Measurements from ENCODE around the gene RNF7.

The RNF7 gene

DNA sequence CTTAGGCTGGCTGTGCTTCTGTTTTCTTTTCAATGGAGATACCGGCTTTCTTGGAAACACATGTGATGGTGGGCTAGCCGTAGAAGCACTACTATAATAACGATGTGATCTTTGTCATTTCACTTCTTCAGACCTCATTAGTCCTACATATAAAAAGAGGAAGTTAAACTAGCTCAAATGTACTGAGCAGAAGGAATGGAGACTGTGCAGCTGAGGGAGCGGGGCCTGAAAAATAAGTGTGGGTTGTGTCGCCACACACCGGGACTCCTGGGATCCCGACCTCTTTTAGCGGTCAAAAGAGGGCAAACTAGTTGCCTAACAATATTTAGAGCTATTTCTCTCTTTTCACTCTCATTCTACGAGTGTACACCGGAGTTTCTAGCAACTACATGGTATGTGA is 1.0 kb upstream of the RNF7 start:
- Histone ChIP-seq H3K79me1 (ENCODE audit: low read length) (peaks cover 5% of the 10 kb centered on the region), H3K4me3 (ENCODE audit: low read length) (no peak overlapping the region), H3K79me2 (ENCODE audit: control insufficient read depth, insufficient read depth, low read length) (peaks cover 30% of the 10 kb centered on the region), H3K36me3 (ENCODE audit: control insufficient read depth, insufficient read depth, low read length) (no peaks in the 10 kb centered on the region), H4K8ac (ENCODE audit: low read depth, low read length) (no peak overlapping the region), H3K23ac (ENCODE audit: low read length) (no peak overlapping the region), H3K27ac (ENCODE audit: low read depth, low read length) (no peak overlapping the region), H2BK5ac (ENCODE audit: low read length) (no peak overlapping the region), H2BK120ac (ENCODE audit: low read depth, low read length) (no peak overlapping the region), H3K18ac (ENCODE audit: low read length) (no peak overlapping the region), H3K4me1 (ENCODE audit: control insufficient read depth, low read depth, low read length) (no peaks in the 10 kb centered on the region), H4K5ac (ENCODE audit: low read length) (no peak overlapping the region), H3K4me2 (ENCODE audit: low read length) (no peak overlapping the region), H2BK15ac (replicated peaks; ENCODE audit: low read depth) (no peak overlapping the region), H3K56ac (ENCODE audit: low read length) (no peak overlapping the region), H3K9ac (ENCODE audit: low read length) (no peak overlapping the region), H2AK5ac (ENCODE audit: low read length) (no peak overlapping the region), H3K27me3 (ENCODE audit: insufficient read depth, low read length, poor library complexity) (no peaks in the 10 kb centered on the region), H3K4ac (ENCODE audit: low read depth, low read length) (no peak overlapping the region)
- WGBS (ENCODE audit: extremely low coverage, insufficient coverage, low lambda C conversion rate) = no CpG with 5 or more reads among the region's 10 CpGs
- no peak for DNase-seq

GRCh38 chr3:141737678-141738021 is 448 bp upstream of the RNF7 start:
- Histone ChIP-seq H4K8ac (ENCODE audit: low read depth, low read length) (no peak overlapping the region), H2BK15ac (replicated peaks; ENCODE audit: low read depth) (no peak overlapping the region), H3K27me3 (ENCODE audit: insufficient read depth, low read length, poor library complexity) (no peaks in the 10 kb centered on the region), H3K4ac (ENCODE audit: low read depth, low read length) (no peak overlapping the region), H2BK5ac (ENCODE audit: low read length) (no peak overlapping the region), H3K18ac (ENCODE audit: low read length) (no peak overlapping the region), H3K56ac (ENCODE audit: low read length) (no peak overlapping the region), H3K4me1 (ENCODE audit: control insufficient read depth, low read depth, low read length) (no peaks in the 10 kb centered on the region), H3K79me2 (ENCODE audit: control insufficient read depth, insufficient read depth, low read length) (peaks cover 34% of the 10 kb centered on the region), H3K36me3 (ENCODE audit: control insufficient read depth, insufficient read depth, low read length) (peaks cover 2% of the 10 kb centered on the region), H4K5ac (ENCODE audit: low read length) (no peak overlapping the region), H2AK5ac (ENCODE audit: low read length) (no peak overlapping the region), H3K79me1 (ENCODE audit: low read length) (peaks cover 6% of the 10 kb centered on the region), H3K4me2 (ENCODE audit: low read length) (no peak overlapping the region), H2BK120ac (ENCODE audit: low read depth, low read length) (no peak overlapping the region), H3K27ac (ENCODE audit: low read depth, low read length) (no peak overlapping the region), H3K4me3 (ENCODE audit: low read length) (no peak overlapping the region), H3K23ac (ENCODE audit: low read length) (no peak overlapping the region), H3K9ac (ENCODE audit: low read length) (peak overlapping the region; percentile 10)
- DNase-seq = no peak
- WGBS (ENCODE audit: extremely low coverage, insufficient coverage, low lambda C conversion rate) = no CpG with 5 or more reads among the region's 3 CpGs

- Histone ChIP-seq H2BK120ac (ENCODE audit: low read depth, low read length) (no peak overlapping the region), H3K79me1 (ENCODE audit: low read length) (peaks cover 6% of the 10 kb centered on the region), H3K56ac (ENCODE audit: low read length) (peak overlapping the region; percentile 100), H2BK15ac (replicated peaks; ENCODE audit: low read depth) (no peak overlapping the region), H3K4me1 (ENCODE audit: control insufficient read depth, low read depth, low read length) (no peaks in the 10 kb centered on the region), H3K4me2 (ENCODE audit: low read length) (peak overlapping the region; percentile 77), H4K5ac (ENCODE audit: low read length) (no peak overlapping the region), H3K4me3 (ENCODE audit: low read length) (peak overlapping the region; percentile 95), H4K8ac (ENCODE audit: low read depth, low read length) (no peak overlapping the region), H3K27me3 (ENCODE audit: insufficient read depth, low read length, poor library complexity) (no peaks in the 10 kb centered on the region), H3K4ac (ENCODE audit: low read depth, low read length) (peak overlapping the region; percentile 28), H3K9ac (ENCODE audit: low read length) (peak overlapping the region; percentile 91), H3K36me3 (ENCODE audit: control insufficient read depth, insufficient read depth, low read length) (peaks cover 2% of the 10 kb centered on the region), H3K18ac (ENCODE audit: low read length) (peak overlapping the region; percentile 94), H2AK5ac (ENCODE audit: low read length) (peak overlapping the region; percentile 62), H2BK5ac (ENCODE audit: low read length) (peak overlapping the region; percentile 91), H3K27ac (ENCODE audit: low read depth, low read length) (peak overlapping the region; percentile 83), H3K79me2 (ENCODE audit: control insufficient read depth, insufficient read depth, low read length) (peaks cover 35% of the 10 kb centered on the region), H3K23ac (ENCODE audit: low read length) (peak overlapping the region; percentile 94)
- no CpG with 5 or more reads among the region's 11 CpGs for WGBS (ENCODE audit: extremely low coverage, insufficient coverage, low lambda C conversion rate)
- peak; percentile 45 for DNase-seq
Observed at GRCh38 chr3:141738891-141739363, 829 bp downstream of the RNF7 start.

- no peak for DNase-seq
- no peak overlapping the region for H4K5ac ChIP-seq (ENCODE audit: low read length)
- WGBS (ENCODE audit: extremely low coverage, insufficient coverage, low lambda C conversion rate) = no CpG with 5 or more reads among the region's 2 CpGs
- H2AK5ac ChIP-seq (ENCODE audit: low read length) = no peak overlapping the region
- H2BK120ac ChIP-seq (ENCODE audit: low read depth, low read length) = no peak overlapping the region
- H3K27ac ChIP-seq (ENCODE audit: low read depth, low read length) = no peak overlapping the region
- no peaks in the 10 kb centered on the region for H3K27me3 ChIP-seq (ENCODE audit: insufficient read depth, low read length, poor library complexity)
- H3K79me2 ChIP-seq (ENCODE audit: control insufficient read depth, insufficient read depth, low read length) = peaks cover 37% of the 10 kb centered on the region
- peaks cover 2% of the 10 kb centered on the region for H3K36me3 ChIP-seq (ENCODE audit: control insufficient read depth, insufficient read depth, low read length)
- no peak overlapping the region for H3K23ac ChIP-seq (ENCODE audit: low read length)
- peak overlapping the region; percentile 63 for H3K9ac ChIP-seq (ENCODE audit: low read length)
- no peaks in the 10 kb centered on the region for H3K4me1 ChIP-seq (ENCODE audit: control insufficient read depth, low read depth, low read length)
- H2BK15ac ChIP-seq (replicated peaks; ENCODE audit: low read depth) = no peak overlapping the region
- no peak overlapping the region for H4K8ac ChIP-seq (ENCODE audit: low read depth, low read length)
- no peak overlapping the region for H2BK5ac ChIP-seq (ENCODE audit: low read length)
- H3K4me3 ChIP-seq (ENCODE audit: low read length) = no peak overlapping the region
- H3K18ac ChIP-seq (ENCODE audit: low read length) = no peak overlapping the region
- H3K4ac ChIP-seq (ENCODE audit: low read depth, low read length) = no peak overlapping the region
- peaks cover 9% of the 10 kb centered on the region for H3K79me1 ChIP-seq (ENCODE audit: low read length)
- H3K4me2 ChIP-seq (ENCODE audit: low read length) = peak overlapping the region; percentile 15
- peak overlapping the region; percentile 38 for H3K56ac ChIP-seq (ENCODE audit: low read length)
Observed at GRCh38 chr3:141739731-141740130, 1.6 kb downstream of the RNF7 start.

DNA sequence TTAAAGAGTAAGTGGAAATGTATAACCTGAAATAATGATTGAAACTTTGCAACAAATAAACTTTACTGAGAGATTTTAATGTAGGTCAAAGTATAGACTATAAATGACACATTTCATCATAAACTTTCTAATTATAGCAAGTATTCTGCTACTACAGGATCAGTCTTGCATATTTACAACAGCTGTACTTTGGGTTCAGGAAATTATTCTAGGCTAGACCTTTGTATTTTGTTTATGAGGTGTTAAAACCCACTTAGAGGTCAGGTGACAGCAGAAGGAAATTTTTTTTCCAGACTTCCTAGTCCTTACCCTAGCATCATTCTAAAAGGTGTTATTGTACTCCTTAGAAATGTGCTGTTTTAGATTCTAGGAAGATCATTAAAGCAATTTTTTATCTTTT is 2.3 kb downstream of the RNF7 start:
- no peak overlapping the region for H3K27ac ChIP-seq (ENCODE audit: low read depth, low read length)
- no peak overlapping the region for H4K8ac ChIP-seq (ENCODE audit: low read depth, low read length)
- H3K4ac ChIP-seq (ENCODE audit: low read depth, low read length) = no peak overlapping the region
- no peak overlapping the region for H3K23ac ChIP-seq (ENCODE audit: low read length)
- H3K79me2 ChIP-seq (ENCODE audit: control insufficient read depth, insufficient read depth, low read length) = peaks cover 37% of the 10 kb centered on the region
- no peak overlapping the region for H3K18ac ChIP-seq (ENCODE audit: low read length)
- no peak overlapping the region for H2BK120ac ChIP-seq (ENCODE audit: low read depth, low read length)
- H3K4me2 ChIP-seq (ENCODE audit: low read length) = no peak overlapping the region
- no peak overlapping the region for H3K4me3 ChIP-seq (ENCODE audit: low read length)
- H3K56ac ChIP-seq (ENCODE audit: low read length) = no peak overlapping the region
- H3K79me1 ChIP-seq (ENCODE audit: low read length) = peaks cover 11% of the 10 kb centered on the region
- H2BK5ac ChIP-seq (ENCODE audit: low read length) = no peak overlapping the region
- H3K36me3 ChIP-seq (ENCODE audit: control insufficient read depth, insufficient read depth, low read length) = peaks cover 4% of the 10 kb centered on the region
- no peaks in the 10 kb centered on the region for H3K27me3 ChIP-seq (ENCODE audit: insufficient read depth, low read length, poor library complexity)
- no peaks in the 10 kb centered on the region for H3K4me1 ChIP-seq (ENCODE audit: control insufficient read depth, low read depth, low read length)
- H2BK15ac ChIP-seq (replicated peaks; ENCODE audit: low read depth) = no peak overlapping the region
- H3K9ac ChIP-seq (ENCODE audit: low read length) = no peak overlapping the region
- no peak for DNase-seq
- no peak overlapping the region for H2AK5ac ChIP-seq (ENCODE audit: low read length)
- H4K5ac ChIP-seq (ENCODE audit: low read length) = no peak overlapping the region

- Histone ChIP-seq H3K4ac (ENCODE audit: low read depth, low read length) (no peak overlapping the region), H3K4me1 (ENCODE audit: control insufficient read depth, low read depth, low read length) (no peaks in the 10 kb centered on the region), H3K4me3 (ENCODE audit: low read length) (no peak overlapping the region), H3K23ac (ENCODE audit: low read length) (no peak overlapping the region), H4K8ac (ENCODE audit: low read depth, low read length) (no peak overlapping the region), H3K27me3 (ENCODE audit: insufficient read depth, low read length, poor library complexity) (no peaks in the 10 kb centered on the region), H3K4me2 (ENCODE audit: low read length) (no peak overlapping the region), H3K56ac (ENCODE audit: low read length) (no peak overlapping the region), H2AK5ac (ENCODE audit: low read length) (no peak overlapping the region), H3K27ac (ENCODE audit: low read depth, low read length) (no peak overlapping the region), H4K5ac (ENCODE audit: low read length) (no peak overlapping the region), H2BK15ac (replicated peaks; ENCODE audit: low read depth) (no peak overlapping the region), H3K79me1 (ENCODE audit: low read length) (peaks cover 11% of the 10 kb centered on the region), H2BK120ac (ENCODE audit: low read depth, low read length) (no peak overlapping the region), H3K9ac (ENCODE audit: low read length) (no peak overlapping the region), H2BK5ac (ENCODE audit: low read length) (no peak overlapping the region), H3K36me3 (ENCODE audit: control insufficient read depth, insufficient read depth, low read length) (peaks cover 4% of the 10 kb centered on the region), H3K79me2 (ENCODE audit: control insufficient read depth, insufficient read depth, low read length) (peaks cover 36% of the 10 kb centered on the region), H3K18ac (ENCODE audit: low read length) (no peak overlapping the region)
- WGBS (ENCODE audit: extremely low coverage, insufficient coverage, low lambda C conversion rate) = no CpG with 5 or more reads among the region's 1 CpG
- DNase-seq = no peak
Observed at GRCh38 chr3:141743305-141743704, 5.2 kb downstream of the RNF7 start.
